ENCODE data around the gene GET3. TPM values are rescaled to one million over a fixed set of nuclear protein-coding genes. Genes with fewer than 3 reads are reported as not detected.

Gene GET3
- total and polyA plus RNA-seq, 2 of the 13 experiments (the other 11 are each of a cell fraction or from before 2014, with no cell fraction given), result 57.7 to 59.4 TPM

DNA sequence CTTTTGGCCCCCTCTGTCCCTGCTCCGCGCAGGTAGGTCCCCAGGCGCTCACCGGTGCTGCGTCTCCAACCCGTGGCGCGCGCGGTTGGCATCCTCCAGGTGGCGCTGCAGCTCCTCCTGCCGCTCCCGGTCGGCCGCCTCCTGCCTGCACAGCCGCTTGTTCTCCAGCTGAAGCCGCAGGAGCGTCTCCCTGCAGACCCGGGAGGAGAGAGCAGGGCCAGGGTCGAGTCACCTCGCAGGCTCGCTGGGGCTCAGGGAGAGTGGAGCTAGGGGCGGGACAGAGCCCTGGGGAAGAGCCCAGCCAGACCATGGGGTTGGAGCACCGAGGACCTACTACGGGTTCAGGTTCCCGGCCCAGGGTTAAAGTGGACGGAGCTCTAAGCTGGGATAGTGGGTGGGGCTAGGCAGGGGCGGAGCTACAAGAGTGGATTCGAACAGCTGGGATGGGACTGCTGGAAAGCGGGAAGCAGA lies 28.8 kb downstream of the GET3 start (continued):
- TF ChIP-seq ZXDC (CRISPR knock-in tag; IDR thresholded peaks at IDR 0.05), result no peak
- TF ChIP-seq HNRNPLL (IDR thresholded peaks at IDR 0.05; ENCODE audit: low read depth, low read length, poor library complexity, severe bottlenecking), result peak; percentile 77
- no peak for TF ChIP-seq FOXA1 (IDR thresholded peaks at IDR 0.05)
- TF ChIP-seq FOXA1 (CRISPR knock-in tag; IDR thresholded peaks at IDR 0.05), result peak; percentile 13; the same call in 1 of the 2 replicates
- peak; percentile 83 for TF ChIP-seq IRF2 (CRISPR knock-in tag; IDR thresholded peaks at IDR 0.05)
- TF ChIP-seq, protein P1, sequence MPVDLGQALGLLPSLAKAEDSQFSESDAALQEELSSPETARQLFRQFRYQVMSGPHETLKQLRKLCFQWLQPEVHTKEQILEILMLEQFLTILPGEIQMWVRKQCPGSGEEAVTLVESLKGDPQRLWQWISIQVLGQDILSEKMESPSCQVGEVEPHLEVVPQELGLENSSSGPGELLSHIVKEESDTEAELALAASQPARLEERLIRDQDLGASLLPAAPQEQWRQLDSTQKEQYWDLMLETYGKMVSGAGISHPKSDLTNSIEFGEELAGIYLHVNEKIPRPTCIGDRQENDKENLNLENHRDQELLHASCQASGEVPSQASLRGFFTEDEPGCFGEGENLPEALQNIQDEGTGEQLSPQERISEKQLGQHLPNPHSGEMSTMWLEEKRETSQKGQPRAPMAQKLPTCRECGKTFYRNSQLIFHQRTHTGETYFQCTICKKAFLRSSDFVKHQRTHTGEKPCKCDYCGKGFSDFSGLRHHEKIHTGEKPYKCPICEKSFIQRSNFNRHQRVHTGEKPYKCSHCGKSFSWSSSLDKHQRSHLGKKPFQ (CRISPR knock-in tag; IDR thresholded peaks at IDR 0.05; ENCODE audit: insufficient replicate concordance), result no peak
- peak; percentile 56 for TF ChIP-seq PTBP1 (IDR thresholded peaks at IDR 0.05; ENCODE audit: low read depth, low read length, poor library complexity, severe bottlenecking)
- no peak for TF ChIP-seq ZNF264 (CRISPR knock-in tag; IDR thresholded peaks at IDR 0.05)
- no peak for TF ChIP-seq RFX1 (IDR thresholded peaks at IDR 0.05)
- TF ChIP-seq ZNF263 (CRISPR knock-in tag; IDR thresholded peaks at IDR 0.05), result peak; percentile 58; the same call in 1 of the 2 replicates
- no peak for TF ChIP-seq DMTF1 (CRISPR knock-in tag; IDR thresholded peaks at IDR 0.05)
- no peak for TF ChIP-seq ZNF260 (CRISPR knock-in tag; IDR thresholded peaks at IDR 0.05; ENCODE audit: borderline replicate concordance, low read depth)
- no peak for TF ChIP-seq NONO (IDR thresholded peaks at IDR 0.05)
- peak; percentile 92 for TF ChIP-seq NONO (CRISPR knock-in tag; conservative IDR thresholded peaks at IDR 0.05)
- TF ChIP-seq SMAD1 (CRISPR knock-in tag; IDR thresholded peaks at IDR 0.05; ENCODE audit: borderline replicate concordance, low read depth), result 0 out of 2 replicates have a peak, but pooled peaks have one; percentile 35
- TF ChIP-seq ZNF207 (IDR thresholded peaks at IDR 0.05; ENCODE audit: borderline replicate concordance), result no peak
- peak; percentile 50 for TF ChIP-seq TEAD3 (CRISPR knock-in tag; optimal IDR thresholded peaks at IDR 0.05; ENCODE audit: borderline replicate concordance)
- no peak for TF ChIP-seq HOXA7 (CRISPR knock-in tag; IDR thresholded peaks at IDR 0.05)
- peak; percentile 96 for TF ChIP-seq XRCC5 (optimal IDR thresholded peaks at IDR 0.05; ENCODE audit: low read length)
- TF ChIP-seq KLF13 (CRISPR knock-in tag; IDR thresholded peaks at IDR 0.05), result no peak; the same call in 1 of the 2 replicates
- TF ChIP-seq ZFY (CRISPR knock-in tag; IDR thresholded peaks at IDR 0.05), result peak; percentile 26; the same call in 1 of the 2 replicates

Measured in HepG2 (cell line).